HepG2 (cell line): ENCODE data around the gene MGLL. TPM values are rescaled to one million over a fixed set of nuclear protein-coding genes. Genes with fewer than 3 reads are reported as not detected.

Source experiments
- ATAC-seq: fragments of 200-7000 bp; cut with Tn5 transposase; 3 replicates; pipeline ENCODE4 v1.9.1; 2020; ENCODE audit warnings: mild to moderate bottlenecking, moderate library complexity
- BruUV-seq: library from RNA; stranded (reverse); fragments of 400-500 nt; replicated peaks from 2 replicates; lab custom pipeline; 2021; lab: Mats Ljungman, UMichigan
- CTCF ChIA-PET: fragments of 300-600 bp; formaldehyde crosslinking; extraction: SDS; loops from one replicate; lab custom pipeline; 2021; ENCODE audit warnings: low total read pairs, inconsistent platforms, low intra/inter-chr PET ratio; lab: Yijun Ruan, JAX
- POLR2A ChIA-PET: fragments of 350-600 bp; sonication (Branson Sonifier 250); formaldehyde crosslinking; loops from one replicate; lab custom pipeline; 2020; ENCODE audit warnings: antibody characterized with exemption, inconsistent platforms; lab: Yijun Ruan, JAX
- DNase-seq: peaks from one replicate; pipeline ENCODE4 v3.0.0-alpha.2; 2015; ENCODE audit warnings: low spot score
- FAIRE-seq: peaks from 3 replicates; lab custom pipeline; 2011; peaks lifted over from hg19 to GRCh38; lab: Jason Lieb, UNC
- H2AFZ ChIP-seq: one replicate; pipeline ENCODE4 v1.6.1; 2011; ENCODE audit warnings: low read length, inconsistent platforms
- H3K27ac ChIP-seq: fragments of 300-600 bp; 3 replicates; pipeline ENCODE4 v1.8.0; 2011; ENCODE audit warnings: mixed run types, mild to moderate bottlenecking, mixed read lengths, low read length, inconsistent platforms; ENCODE audit not compliant: insufficient read depth; ENCODE audit errors: extremely low read length
- H3K27me3 ChIP-seq, 2 experiments: fragments of 200-600 bp in 1 of 2; 2 replicates in 1 of 2; 3 replicates in 1 of 2; pipeline versions ENCODE4 v1.6.0 to v1.8.0; 2011; ENCODE audit warnings: low read length in 2 of 2, mild to moderate bottlenecking in 2 of 2, moderate library complexity in 2 of 2, inconsistent platforms in 1 of 2; ENCODE audit not compliant: insufficient read depth in 2 of 2, control insufficient read depth in 1 of 2
- H3K36me3 ChIP-seq, 2 experiments: fragments of 200-600 bp in 1 of 2; replicated peaks in 1 of 2; 2 replicates in 1 of 2; 3 replicates in 1 of 2; pipeline versions ENCODE4 v1.5.1 to v1.8.0; 2011; ENCODE audit warnings: low read length in 2 of 2, inconsistent platforms in 1 of 2; ENCODE audit not compliant: insufficient read depth in 2 of 2, control insufficient read depth in 1 of 2
- H3K4me1 ChIP-seq: 2 replicates; pipeline ENCODE4 v1.5.1; 2012; ENCODE audit warnings: low read length, inconsistent platforms; ENCODE audit not compliant: insufficient read depth
- H3K4me2 ChIP-seq: 2 replicates; pipeline ENCODE4 v1.6.0; 2011; ENCODE audit warnings: low read depth, low read length, inconsistent platforms
- H3K4me3 ChIP-seq, 3 experiments: fragments of 200-600 bp in 1 of 3; sonication (generic), shearing (Covaris generic) in 1 of 3; replicated peaks in 1 of 3; 2 replicates each; pipeline ENCODE4 v1.5.1; 2011 to 2016; ENCODE audit warnings: low read length in 3 of 3, inconsistent platforms in 2 of 3, low read depth in 2 of 3, mild to moderate bottlenecking in 2 of 3, control low read depth in 1 of 3, mixed read lengths in 1 of 3; ENCODE audit not compliant: insufficient read depth in 1 of 3
- H3K79me2 ChIP-seq: one replicate; pipeline ENCODE4 v1.6.1; 2011; ENCODE audit warnings: low read length, inconsistent platforms; ENCODE audit not compliant: insufficient read depth
- H3K9ac ChIP-seq: 2 replicates; pipeline ENCODE4 v1.6.0; 2011; ENCODE audit warnings: mild to moderate bottlenecking, low read depth, low read length, inconsistent platforms; ENCODE audit not compliant: insufficient read depth
- H3K9me3 ChIP-seq: 2 replicates; pipeline ENCODE4 v1.5.1; 2012; ENCODE audit warnings: mild to moderate bottlenecking, low read length
- H4K20me1 ChIP-seq: 2 replicates; pipeline ENCODE4 v1.6.0; 2011; ENCODE audit warnings: inconsistent platforms, mild to moderate bottlenecking, low read length, moderate library complexity; ENCODE audit not compliant: insufficient read depth
- BRCA1 ChIP-seq: sonication (generic); formaldehyde crosslinking; IDR thresholded peaks from 2 replicates; pipeline ENCODE4 v1.4.0; 2020; ENCODE audit warnings: missing genetic modification reagents
- MED8 ChIP-seq: sonication (generic); formaldehyde crosslinking; IDR thresholded peaks from 2 replicates; pipeline ENCODE4 v1.8.1; 2023; ENCODE audit warnings: mild to moderate bottlenecking, missing genetic modification reagents; ENCODE audit not compliant: insufficient replicate concordance
- ZBTB10 ChIP-seq: sonication (generic); formaldehyde crosslinking; IDR thresholded peaks from 2 replicates; pipeline ENCODE4 v1.4.0; 2020; ENCODE audit warnings: missing genetic modification reagents, borderline replicate concordance
- WGBS: methylation state at CpG from one replicate; pipeline ENCODE4 v1.1.6; 2017; ENCODE audit warnings: low lambda C conversion rate; 5-methylcytosine and 5-hydroxymethylcytosine counted together
- in situ Hi-C: cut with HindIII; loops from 2 replicates; pipeline ENCODE4 v1.10.0; 2017; ENCODE audit warnings: low pct_unique_long_range_greater_than_20kb; ENCODE audit not compliant: extremely low pct_ligation_motif_present
- intact Hi-C: fragments of 100-400 bp; cut with micrococcal nuclease; formaldehyde crosslinking; loops from one replicate; pipeline ENCODE4 v1.10.0; 2022; ENCODE audit not compliant: unreplicated experiment
- polyA plus RNA-seq, 8 experiments: library from polyadenylated mRNA; depleted of rRNA in 3 of 8; stranded (reverse) in 7 of 8; unstranded in 1 of 8; fragments of >200 nt; fragmentation: Illumina TruSeq in 4 of 8; extraction: Trizol in 4 of 8; gene quantifications; 2 replicates each; pipeline versions ENCODE4 v1.2.1 to v1.2.3, GENCODE V29; 2011 to 2016; ENCODE audit warnings: low read depth in 4 of 8, missing spikeins in 1 of 8, mixed read lengths in 1 of 8; ENCODE audit not compliant: insufficient read depth in 1 of 8
- total RNA-seq, 5 experiments: library from RNA; depleted of rRNA; stranded (reverse); fragments of >200 nt; fragmentation: Illumina TruSeq; extraction: Trizol; gene quantifications; 2 replicates each; pipeline ENCODE4 v1.2.3, GENCODE V29; 2016; ENCODE audit warnings: low read depth in 1 of 5

The MGLL gene
- total and polyA plus RNA-seq, 2 of the 13 experiments (the other 11 are each of a cell fraction or from before 2014, with no cell fraction given), result not detected

GRCh38 chr3:127660621-127661251 lies 161.6 kb downstream of the MGLL start (continued):
- TF ChIP-seq ZBTB10 (CRISPR knock-in tag), result no peak
- no peak for TF ChIP-seq MED8

- Histone ChIP-seq H3K4me2 (no peak overlapping the region), H3K79me2 (no peaks in the 10 kb centered on the region), H3K27me3 (no peaks in the 10 kb centered on the region), H3K9me3 (no peaks in the 10 kb centered on the region), H2AFZ (no peak overlapping the region), H3K9ac (no peak overlapping the region), H3K27ac (no peak overlapping the region), H4K20me1 (no peaks in the 10 kb centered on the region), H3K4me1 (peaks cover 10% of the 10 kb centered on the region; the same call in 1 of the 2 replicates), H3K4me3 (no peak overlapping the region), H3K36me3 (peaks cover 4 to 7% of the 10 kb centered on the region in 2 experiments; a peak in 3 of 5 replicates)
- intact Hi-C loops, result no loop called here
- TF ChIP-seq BRCA1 (CRISPR knock-in tag), result no peak
- no peak for DNase-seq
- no TSS peak for BruUV-seq
- CTCF ChIA-PET, result no interaction called here
- WGBS, result 41% methylated on average over 1 of the region's 1 CpG
- in situ Hi-C loops, result no loop called here
- no peak for FAIRE-seq
- no peak for ATAC-seq
- POLR2A ChIA-PET, result no interaction called here
Observed at GRCh38 chr3:127658234-127658633, 164.1 kb downstream of the MGLL start.
